A204.1 (cell line): ENCODE results near the gene GRWD1.
A peak's percentile ranks its signal among the peaks of the same experiment; 100 is the strongest.

ENCODE experiments used
- FAIRE-seq: peaks from 2 replicates; lab custom pipeline; 2012; peaks lifted over from hg19 to GRCh38; lab: Jason Lieb, UNC

The GRWD1 gene

GRCh38 chr19:48456864-48457263 lies 11.1 kb downstream of the GRWD1 start:
- FAIRE-seq: no peak

GRCh38 chr19:48458016-48458415 lies 12.2 kb downstream of the GRWD1 start:
- no peak for FAIRE-seq

- no peak for FAIRE-seq
Measured at GRCh38 chr19:48461651-48461981, 15.8 kb downstream of the GRWD1 start.

- no peak for FAIRE-seq
Measured at GRCh38 chr19:48461982-48462655, 16.3 kb downstream of the GRWD1 start.

GRCh38 chr19:48465215-48465614 lies 19.4 kb downstream of the GRWD1 start:
- FAIRE-seq: no peak

- no peak for FAIRE-seq
Measured at GRCh38 chr19:48466561-48467325, 21.0 kb downstream of the GRWD1 start.

- peak; percentile 100 for FAIRE-seq
Measured at GRCh38 chr19:48468772-48469288, 23.0 kb downstream of the GRWD1 start.

- FAIRE-seq: no peak
Measured at GRCh38 chr19:48469289-48469881, 23.6 kb downstream of the GRWD1 start, which contains the start of gene CYTH2. CYTH2 (plus strand) TSS chr19:48469369; CDS start chr19:48469508, 139 bp downstream.

GRCh38 chr19:48469934-48470680 lies 24.3 kb downstream of the GRWD1 start:
- FAIRE-seq: no peak

GRCh38 chr19:48470856-48471255 lies 25.1 kb downstream of the GRWD1 start:
- FAIRE-seq: no peak

- FAIRE-seq: no peak
Measured at GRCh38 chr19:48471836-48472235, 26.1 kb downstream of the GRWD1 start.

GRCh38 chr19:48473161-48473966 lies 27.6 kb downstream of the GRWD1 start:
- FAIRE-seq: no peak

GRCh38 chr19:48474084-48474592 lies 28.4 kb downstream of the GRWD1 start:
- FAIRE-seq: no peak

- no peak for FAIRE-seq
Measured at GRCh38 chr19:48475369-48476068, 29.7 kb downstream of the GRWD1 start.

GRCh38 chr19:48476176-48476575 lies 30.4 kb downstream of the GRWD1 start:
- FAIRE-seq: no peak

- FAIRE-seq: no peak
Measured at GRCh38 chr19:48477067-48477685, 31.4 kb downstream of the GRWD1 start.

- FAIRE-seq: no peak
Measured at GRCh38 chr19:48477698-48478338, 32.0 kb downstream of the GRWD1 start.

- FAIRE-seq: no peak
Measured at GRCh38 chr19:48478339-48479256, 32.8 kb downstream of the GRWD1 start.

GRCh38 chr19:48479686-48480085 lies 33.9 kb downstream of the GRWD1 start:
- FAIRE-seq: no peak
